Measurements from ENCODE around the gene SSTR3. TPM values are rescaled to one million over a fixed set of nuclear protein-coding genes. Genes with fewer than 3 reads are reported as not detected.
"Not testable (repeated sequence)": the region's sequence is repeated elsewhere in the genome, so short reads cannot be mapped to it uniquely, and the experiment has no call there.

SSTR3 gene
- total RNA-seq, 1 experiment from 2014 or later, result 0.22 TPM

DNA sequence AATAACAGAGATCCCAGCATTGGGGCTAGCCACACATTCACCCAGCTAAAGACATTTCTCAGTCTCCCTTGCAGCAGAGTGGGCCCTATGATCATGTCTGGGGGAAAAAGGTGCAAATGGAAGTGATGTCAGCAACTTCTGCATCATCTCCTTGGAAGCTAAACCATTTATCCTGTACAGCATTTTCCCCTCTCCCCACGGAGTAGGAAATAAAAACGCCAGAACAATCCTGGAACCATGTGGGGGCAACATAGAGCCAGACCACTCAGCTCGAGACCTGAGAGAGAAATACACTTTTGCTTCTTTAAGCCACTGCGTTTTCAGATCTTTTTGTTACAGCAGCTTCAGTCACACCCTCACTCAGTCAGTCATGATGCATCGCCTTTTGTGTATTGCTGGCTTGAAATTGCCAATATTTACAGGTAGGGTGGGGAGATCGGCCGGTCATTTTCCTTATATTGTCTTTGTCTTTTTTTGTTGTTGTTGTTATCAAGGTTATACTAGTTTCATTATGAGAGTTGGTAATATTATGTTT is 40.9 kb upstream of the SSTR3 start (continued):
- no peak for TF ChIP-seq AFF4 (CRISPR knock-in tag; IDR thresholded peaks at IDR 0.05; ENCODE audit: borderline replicate concordance)

DNA sequence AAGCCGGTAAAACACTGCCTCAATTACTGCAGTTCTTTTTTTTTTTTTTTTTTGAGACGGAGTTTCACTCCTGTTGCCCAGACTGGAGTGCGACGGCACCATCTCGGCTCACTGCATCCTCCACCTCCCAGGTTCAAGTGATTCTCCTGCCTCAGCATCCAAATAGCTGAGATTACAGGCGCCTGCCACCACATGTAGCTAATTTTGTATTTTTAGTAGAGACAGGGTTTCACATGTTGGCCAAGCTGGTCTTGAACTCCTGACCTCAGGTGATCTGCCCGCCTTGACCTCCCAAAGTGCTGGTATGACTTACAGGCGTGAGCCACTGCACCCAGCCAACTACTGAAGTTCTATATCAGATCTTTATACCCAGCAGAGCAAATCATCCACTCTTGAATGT is 39.6 kb upstream of the SSTR3 start:
- H3K9me3 Mint-ChIP-seq; H3K27me3 Mint-ChIP-seq (ENCODE audit: low read depth); H3K36me3 Mint-ChIP-seq; H3K27ac Mint-ChIP-seq; DNase-seq (ENCODE audit: low spot score); ATAC-seq; H3K4me3 Mint-ChIP-seq; POLR2A ChIA-PET: not testable (repeated sequence)
- H3K4me1 Mint-ChIP-seq, result peaks cover 14% of the 10 kb centered on the region
- CTCF ChIA-PET, result interaction anchor here (0.6 to 2.1 kb wide), 3 partner anchors 8 to 219 kb away, joined by 3 to 14 read pairs (median 3); no protein-coding TSS in a partner anchor

GRCh38 chr22:37249986-37250385 is 37.7 kb upstream of the SSTR3 start:
- no peak overlapping the region; the same call in 1 of the 2 replicates for H3K27ac Mint-ChIP-seq
- peak; percentile 24; the same call in 1 of the 2 replicates for ATAC-seq
- no peaks in the 10 kb centered on the region for H3K9me3 Mint-ChIP-seq
- H3K4me1 Mint-ChIP-seq, result peaks cover 14% of the 10 kb centered on the region
- ChIA-PET POLR2A (no interaction called here), CTCF (interaction anchor here (2.1 kb wide), 1 partner anchor 10 kb away, joined by 14 read pairs; no protein-coding TSS in a partner anchor)
- H3K4me3 Mint-ChIP-seq, result no peak overlapping the region
- no peak for DNase-seq (ENCODE audit: low spot score)
- H3K36me3 Mint-ChIP-seq, result no peaks in the 10 kb centered on the region
- TF ChIP-seq SMAD4 (CRISPR knock-in tag; IDR thresholded peaks at IDR 0.05) (no peak), ZNF416 (CRISPR knock-in tag; IDR thresholded peaks at IDR 0.05) (no peak), PRRX2 (CRISPR knock-in tag; IDR thresholded peaks at IDR 0.05) (no peak)
- no peaks in the 10 kb centered on the region; the same call in 1 of the 2 replicates for H3K27me3 Mint-ChIP-seq (ENCODE audit: low read depth)

DNA sequence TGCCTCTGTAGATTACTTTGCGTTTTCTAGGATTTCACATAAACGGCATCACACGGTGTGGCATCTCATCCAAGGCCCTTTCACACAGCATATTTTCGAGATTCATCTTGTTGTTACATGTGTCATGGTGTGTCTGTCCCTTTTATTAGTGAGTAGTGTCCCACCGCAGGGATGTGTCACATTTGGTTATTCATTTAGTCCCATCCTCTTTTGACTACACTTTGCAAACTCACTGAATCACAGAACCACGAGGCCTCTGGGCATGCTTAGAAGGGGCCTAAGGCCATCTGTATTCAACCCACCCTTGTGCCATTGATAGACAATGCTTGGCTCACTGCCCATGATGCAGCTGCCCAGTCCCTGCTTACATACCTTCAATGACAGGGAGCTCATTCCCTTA is 36.0 kb upstream of the SSTR3 start:
- Mint-ChIP-seq H3K4me1 (peaks cover 22% of the 10 kb centered on the region), H3K27ac (no peak overlapping the region), H3K4me3 (no peak overlapping the region), H3K9me3 (no peaks in the 10 kb centered on the region), H3K27me3 (ENCODE audit: low read depth) (no peaks in the 10 kb centered on the region), H3K36me3 (no peaks in the 10 kb centered on the region)
- no peak for TF ChIP-seq USF1 (CRISPR knock-in tag; IDR thresholded peaks at IDR 0.05)
- no peak for DNase-seq (ENCODE audit: low spot score)
- CTCF ChIA-PET, result interaction anchor here (0.9 to 1.1 kb wide), 2 partner anchors 11 to 12 kb away, joined by 3 read pairs; no protein-coding TSS in a partner anchor
- ATAC-seq, result no peak
- POLR2A ChIA-PET, result no interaction called here

DNA sequence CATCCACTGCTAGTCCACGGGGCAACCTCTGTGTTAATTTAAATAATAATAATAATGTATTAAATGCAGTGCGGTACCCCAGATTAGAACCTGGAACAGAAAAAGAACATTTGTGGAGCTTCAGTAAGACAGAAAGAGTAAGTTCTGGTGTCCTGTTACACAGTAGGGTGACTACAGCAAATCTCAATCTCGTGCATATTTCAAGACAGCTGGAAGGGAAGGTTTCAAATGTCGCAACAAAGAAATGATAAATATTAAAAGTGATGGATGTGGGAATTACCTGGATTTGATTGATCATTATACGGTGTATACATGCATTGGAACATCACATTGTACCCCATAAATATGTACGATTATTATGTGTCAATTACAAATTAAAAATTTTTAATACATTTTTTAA is 33.5 kb upstream of the SSTR3 start:
- DNase-seq (ENCODE audit: low spot score) (no peak), ATAC-seq (no peak)
- H3K4me3 Mint-ChIP-seq, result no peak overlapping the region
- no peaks in the 10 kb centered on the region for H3K36me3 Mint-ChIP-seq
- peaks cover 28% of the 10 kb centered on the region for H3K4me1 Mint-ChIP-seq
- POLR2A ChIA-PET, result no interaction called here
- CTCF ChIA-PET, result interaction anchor here (1.3 to 6.7 kb wide), 4 partner anchors 12 to 46 kb away, joined by 3 to 83 read pairs (median 22); no protein-coding TSS in a partner anchor
- no peaks in the 10 kb centered on the region for H3K27me3 Mint-ChIP-seq (ENCODE audit: low read depth)
- H3K9me3 Mint-ChIP-seq, result no peaks in the 10 kb centered on the region
- no peak overlapping the region for H3K27ac Mint-ChIP-seq
- TF ChIP-seq ZNF138 (CRISPR knock-in tag; conservative IDR thresholded peaks at IDR 0.05) (no peak), FOXJ3 (CRISPR knock-in tag; IDR thresholded peaks at IDR 0.05; ENCODE audit: borderline replicate concordance) (no peak), NFYB (CRISPR knock-in tag; conservative IDR thresholded peaks at IDR 0.05; ENCODE audit: low read depth) (no peak), PRRX2 (CRISPR knock-in tag; IDR thresholded peaks at IDR 0.05) (no peak), MLX (CRISPR knock-in tag; IDR thresholded peaks at IDR 0.05) (no peak), ATF6 (CRISPR knock-in tag; IDR thresholded peaks at IDR 0.05) (no peak), JUN (CRISPR knock-in tag; IDR thresholded peaks at IDR 0.05) (no peak), CREB1 (CRISPR knock-in tag; IDR thresholded peaks at IDR 0.05) (no peak)
- TF ChIP-seq, protein P1, sequence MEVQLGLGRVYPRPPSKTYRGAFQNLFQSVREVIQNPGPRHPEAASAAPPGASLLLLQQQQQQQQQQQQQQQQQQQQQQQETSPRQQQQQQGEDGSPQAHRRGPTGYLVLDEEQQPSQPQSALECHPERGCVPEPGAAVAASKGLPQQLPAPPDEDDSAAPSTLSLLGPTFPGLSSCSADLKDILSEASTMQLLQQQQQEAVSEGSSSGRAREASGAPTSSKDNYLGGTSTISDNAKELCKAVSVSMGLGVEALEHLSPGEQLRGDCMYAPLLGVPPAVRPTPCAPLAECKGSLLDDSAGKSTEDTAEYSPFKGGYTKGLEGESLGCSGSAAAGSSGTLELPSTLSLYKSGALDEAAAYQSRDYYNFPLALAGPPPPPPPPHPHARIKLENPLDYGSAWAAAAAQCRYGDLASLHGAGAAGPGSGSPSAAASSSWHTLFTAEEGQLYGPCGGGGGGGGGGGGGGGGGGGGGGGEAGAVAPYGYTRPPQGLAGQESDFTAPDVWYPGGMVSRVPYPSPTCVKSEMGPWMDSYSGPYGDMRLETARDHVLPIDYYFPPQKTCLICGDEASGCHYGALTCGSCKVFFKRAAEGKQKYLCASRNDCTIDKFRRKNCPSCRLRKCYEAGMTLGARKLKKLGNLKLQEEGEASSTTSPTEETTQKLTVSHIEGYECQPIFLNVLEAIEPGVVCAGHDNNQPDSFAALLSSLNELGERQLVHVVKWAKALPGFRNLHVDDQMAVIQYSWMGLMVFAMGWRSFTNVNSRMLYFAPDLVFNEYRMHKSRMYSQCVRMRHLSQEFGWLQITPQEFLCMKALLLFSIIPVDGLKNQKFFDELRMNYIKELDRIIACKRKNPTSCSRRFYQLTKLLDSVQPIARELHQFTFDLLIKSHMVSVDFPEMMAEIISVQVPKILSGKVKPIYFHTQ (CRISPR knock-in tag; IDR thresholded peaks at IDR 0.05), result no peak
- TF ChIP-seq, protein P2, sequence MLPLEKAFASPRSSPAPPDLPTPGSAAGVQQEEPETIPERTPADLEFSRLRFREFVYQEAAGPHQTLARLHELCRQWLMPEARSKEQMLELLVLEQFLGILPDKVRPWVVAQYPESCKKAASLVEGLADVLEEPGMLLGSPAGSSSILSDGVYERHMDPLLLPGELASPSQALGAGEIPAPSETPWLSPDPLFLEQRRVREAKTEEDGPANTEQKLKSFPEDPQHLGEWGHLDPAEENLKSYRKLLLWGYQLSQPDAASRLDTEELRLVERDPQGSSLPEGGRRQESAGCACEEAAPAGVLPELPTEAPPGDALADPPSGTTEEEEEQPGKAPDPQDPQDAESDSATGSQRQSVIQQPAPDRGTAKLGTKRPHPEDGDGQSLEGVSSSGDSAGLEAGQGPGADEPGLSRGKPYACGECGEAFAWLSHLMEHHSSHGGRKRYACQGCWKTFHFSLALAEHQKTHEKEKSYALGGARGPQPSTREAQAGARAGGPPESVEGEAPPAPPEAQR (CRISPR knock-in tag; IDR thresholded peaks at IDR 0.05), result no peak

Data from WTC11 (cell line).